HL-60 (cell line): Measurements from ENCODE around the gene SOX6.

Source experiments
- DNase-seq, 2 experiments: peaks; one replicate each; pipeline ENCODE4 v3.0.0-alpha.2; 2010 to 2020; ENCODE audit warnings: low read depth in 1 of 2, low spot score in 1 of 2
- H3K27ac ChIP-seq: fragments of 250-450 bp; sonication (Bioruptor Pico); replicated peaks from 2 replicates; pipeline ENCODE4 v1.5.1; 2020; ENCODE audit warnings: mild to moderate bottlenecking, moderate library complexity
- H3K27me3 ChIP-seq: fragments of 250-450 bp; sonication (Bioruptor Pico); 2 replicates; pipeline ENCODE4 v1.5.1; 2021; ENCODE audit warnings: mild to moderate bottlenecking, moderate library complexity; ENCODE audit not compliant: insufficient read depth, poor library complexity, severe bottlenecking
- H3K4me3 ChIP-seq: replicated peaks from 2 replicates; pipeline ENCODE4 v1.5.1; 2011; ENCODE audit warnings: mild to moderate bottlenecking, control low read depth, low read length; ENCODE audit not compliant: insufficient read depth
- GABPA ChIP-seq: IDR thresholded peaks from 2 replicates; pipeline ENCODE4 v1.6.1; 2012; ENCODE audit warnings: low read depth
- POLR2AphosphoS5 ChIP-seq: IDR thresholded peaks from 2 replicates; pipeline ENCODE4 v1.6.1; 2012; ENCODE audit warnings: low read depth
- SPI1 ChIP-seq: IDR thresholded peaks from 2 replicates; pipeline ENCODE4 v1.6.1; 2012; ENCODE audit warnings: low read depth, mild to moderate bottlenecking, borderline replicate concordance
- TF ChIP-seq, protein P1 (sequence below): IDR thresholded peaks from one replicate; pipeline ENCODE4 v1.5.1; 2011; ENCODE audit warnings: low read length, control low read depth, inconsistent platforms; ENCODE audit not compliant: insufficient read depth
- TF ChIP-seq, protein P2 (sequence below): IDR thresholded peaks from 2 replicates; pipeline ENCODE4 v1.6.1; 2012; ENCODE audit warnings: low read depth; ENCODE audit not compliant: insufficient replicate concordance

SOX6 gene

DNA sequence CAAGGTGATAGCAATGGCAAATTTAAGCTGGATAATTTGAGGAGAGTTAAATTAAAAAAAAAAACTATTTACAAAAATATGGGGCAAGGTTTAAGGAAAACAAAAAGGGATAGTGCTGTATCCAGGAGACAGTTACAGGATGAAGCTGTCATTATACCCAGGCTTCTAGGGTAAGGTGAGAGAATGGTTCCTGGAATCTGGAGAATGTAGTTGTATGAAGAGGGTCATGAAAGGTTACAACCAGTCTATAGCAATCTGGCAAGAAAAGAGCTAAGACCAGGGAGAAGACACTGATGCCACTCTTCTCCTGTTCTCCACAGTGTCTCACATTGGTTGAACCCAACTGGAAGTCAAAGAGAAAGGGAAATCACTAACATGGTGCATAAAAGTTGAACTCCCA, 144.9 kb downstream of the SOX6 start:
- H3K27ac ChIP-seq = no peak overlapping the region
- H3K4me3 ChIP-seq = no peak overlapping the region
- TF ChIP-seq, protein P1, sequence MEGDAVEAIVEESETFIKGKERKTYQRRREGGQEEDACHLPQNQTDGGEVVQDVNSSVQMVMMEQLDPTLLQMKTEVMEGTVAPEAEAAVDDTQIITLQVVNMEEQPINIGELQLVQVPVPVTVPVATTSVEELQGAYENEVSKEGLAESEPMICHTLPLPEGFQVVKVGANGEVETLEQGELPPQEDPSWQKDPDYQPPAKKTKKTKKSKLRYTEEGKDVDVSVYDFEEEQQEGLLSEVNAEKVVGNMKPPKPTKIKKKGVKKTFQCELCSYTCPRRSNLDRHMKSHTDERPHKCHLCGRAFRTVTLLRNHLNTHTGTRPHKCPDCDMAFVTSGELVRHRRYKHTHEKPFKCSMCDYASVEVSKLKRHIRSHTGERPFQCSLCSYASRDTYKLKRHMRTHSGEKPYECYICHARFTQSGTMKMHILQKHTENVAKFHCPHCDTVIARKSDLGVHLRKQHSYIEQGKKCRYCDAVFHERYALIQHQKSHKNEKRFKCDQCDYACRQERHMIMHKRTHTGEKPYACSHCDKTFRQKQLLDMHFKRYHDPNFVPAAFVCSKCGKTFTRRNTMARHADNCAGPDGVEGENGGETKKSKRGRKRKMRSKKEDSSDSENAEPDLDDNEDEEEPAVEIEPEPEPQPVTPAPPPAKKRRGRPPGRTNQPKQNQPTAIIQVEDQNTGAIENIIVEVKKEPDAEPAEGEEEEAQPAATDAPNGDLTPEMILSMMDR = no peak
- TF ChIP-seq SPI1 (no peak), POLR2AphosphoS5 (no peak), GABPA (no peak)
- TF ChIP-seq, protein P2, sequence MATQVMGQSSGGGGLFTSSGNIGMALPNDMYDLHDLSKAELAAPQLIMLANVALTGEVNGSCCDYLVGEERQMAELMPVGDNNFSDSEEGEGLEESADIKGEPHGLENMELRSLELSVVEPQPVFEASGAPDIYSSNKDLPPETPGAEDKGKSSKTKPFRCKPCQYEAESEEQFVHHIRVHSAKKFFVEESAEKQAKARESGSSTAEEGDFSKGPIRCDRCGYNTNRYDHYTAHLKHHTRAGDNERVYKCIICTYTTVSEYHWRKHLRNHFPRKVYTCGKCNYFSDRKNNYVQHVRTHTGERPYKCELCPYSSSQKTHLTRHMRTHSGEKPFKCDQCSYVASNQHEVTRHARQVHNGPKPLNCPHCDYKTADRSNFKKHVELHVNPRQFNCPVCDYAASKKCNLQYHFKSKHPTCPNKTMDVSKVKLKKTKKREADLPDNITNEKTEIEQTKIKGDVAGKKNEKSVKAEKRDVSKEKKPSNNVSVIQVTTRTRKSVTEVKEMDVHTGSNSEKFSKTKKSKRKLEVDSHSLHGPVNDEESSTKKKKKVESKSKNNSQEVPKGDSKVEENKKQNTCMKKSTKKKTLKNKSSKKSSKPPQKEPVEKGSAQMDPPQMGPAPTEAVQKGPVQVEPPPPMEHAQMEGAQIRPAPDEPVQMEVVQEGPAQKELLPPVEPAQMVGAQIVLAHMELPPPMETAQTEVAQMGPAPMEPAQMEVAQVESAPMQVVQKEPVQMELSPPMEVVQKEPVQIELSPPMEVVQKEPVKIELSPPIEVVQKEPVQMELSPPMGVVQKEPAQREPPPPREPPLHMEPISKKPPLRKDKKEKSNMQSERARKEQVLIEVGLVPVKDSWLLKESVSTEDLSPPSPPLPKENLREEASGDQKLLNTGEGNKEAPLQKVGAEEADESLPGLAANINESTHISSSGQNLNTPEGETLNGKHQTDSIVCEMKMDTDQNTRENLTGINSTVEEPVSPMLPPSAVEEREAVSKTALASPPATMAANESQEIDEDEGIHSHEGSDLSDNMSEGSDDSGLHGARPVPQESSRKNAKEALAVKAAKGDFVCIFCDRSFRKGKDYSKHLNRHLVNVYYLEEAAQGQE = no peak
- no peaks in the 10 kb centered on the region for H3K27me3 ChIP-seq
- DNase-seq = no peak

DNA sequence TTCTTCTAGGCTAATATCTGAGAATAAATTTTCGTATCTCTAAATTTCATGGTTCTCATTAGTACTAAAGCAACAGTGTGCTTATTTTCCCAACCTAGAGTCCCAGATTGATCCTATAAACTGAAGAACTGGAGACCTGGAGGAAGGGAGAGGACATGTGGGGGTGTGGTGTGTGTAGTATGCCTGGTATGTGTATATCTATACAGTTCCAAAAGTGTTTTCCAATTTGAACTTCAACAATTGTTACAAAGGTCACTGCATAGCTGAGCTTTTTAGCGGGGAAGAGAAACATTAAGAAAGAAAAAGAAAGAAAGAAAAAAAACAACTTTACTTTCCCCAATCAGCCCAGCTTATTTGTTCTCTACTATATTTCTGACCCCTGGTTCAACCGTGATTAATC, 152.1 kb downstream of the SOX6 start:
- Histone ChIP-seq H3K27me3 (no peaks in the 10 kb centered on the region), H3K4me3 (no peak overlapping the region), H3K27ac (no peak overlapping the region)
- TF ChIP-seq, protein P1 = no peak
- TF ChIP-seq, protein P2 = no peak
- TF ChIP-seq GABPA = no peak
- no peak for TF ChIP-seq POLR2AphosphoS5
- TF ChIP-seq SPI1 = no peak
- DNase-seq = no peak

DNA sequence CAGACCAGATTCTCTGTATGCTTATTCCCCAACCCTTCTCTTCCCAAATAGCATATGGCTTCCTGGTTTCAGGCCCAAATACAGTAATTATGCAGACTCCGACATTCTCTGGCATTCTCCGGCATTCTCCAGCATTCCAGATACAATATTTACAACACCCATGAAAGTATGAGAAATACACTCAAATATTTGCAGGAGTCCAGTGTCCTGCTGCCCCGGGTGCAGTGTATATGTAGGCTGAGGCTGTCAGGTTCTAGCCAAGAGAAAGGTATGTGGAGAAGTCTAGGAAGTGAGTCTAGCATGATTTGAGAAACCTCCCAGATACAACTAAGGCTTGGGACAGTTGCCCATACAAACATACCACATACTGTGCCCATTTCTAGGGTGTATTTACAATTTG, 160.7 kb downstream of the SOX6 start:
- no peak for TF ChIP-seq SPI1
- no peak for TF ChIP-seq GABPA
- TF ChIP-seq, protein P1 = no peak
- TF ChIP-seq POLR2AphosphoS5 = no peak
- TF ChIP-seq, protein P2 = no peak
- no peak for DNase-seq
- no peak overlapping the region for H3K4me3 ChIP-seq
- H3K27me3 ChIP-seq = no peaks in the 10 kb centered on the region
- no peak overlapping the region for H3K27ac ChIP-seq
